Adrenal gland (tissue), 19 donors: ENCODE measurements around the gene NPVF. TPM values are rescaled to one million over a fixed set of nuclear protein-coding genes. Genes with fewer than 3 reads are reported as not detected.

ENCODE experiments used
- DNase-seq, 7 donors: peaks; one replicate each; pipeline ENCODE4 v3.0.0-alpha.2; 2019 to 2020
- H3K27ac ChIP-seq, 5 donors: fragments of 200-600 bp; sonication (generic) in 4 of 5; 1 replicate in 3 of 5; 2 replicates in 2 of 5; pipeline versions ENCODE4 v1.5.1 to v1.8.0; 2016 to 2020; ENCODE audit warnings: mild to moderate bottlenecking in 1 of 5
- H3K27me3 ChIP-seq: fragments of 200-600 bp; 2 replicates; pipeline ENCODE4 v1.8.0; 2021
- H3K36me3 ChIP-seq, 2 donors: fragments of 200-600 bp; replicated peaks in 1 of 2; 1 replicate in 1 of 2; 2 replicates in 1 of 2; pipeline versions ENCODE4 v1.5.1 to v1.8.0; 2018 to 2022
- H3K4me1 ChIP-seq, 2 donors: fragments of 200-600 bp; replicated peaks in 1 of 2; 1 replicate in 1 of 2; 2 replicates in 1 of 2; pipeline versions ENCODE4 v1.5.1 to v1.8.0; 2018 to 2021
- H3K4me3 ChIP-seq, 4 donors: fragments of 200-600 bp; sonication (generic) in 3 of 4; one replicate each; pipeline ENCODE4 v1.5.1; 2016 to 2018
- H3K9me3 ChIP-seq, 3 donors: fragments of 200-600 bp; sonication (generic) in 1 of 3; replicated peaks in 1 of 3; 1 replicate in 2 of 3; 2 replicates in 1 of 3; pipeline versions ENCODE4 v1.5.1 to v1.8.0; 2016 to 2021
- CTCF ChIP-seq, 6 experiments: fragments of 450-650 bp in 4 of 6; fragments of 200-600 bp in 2 of 6; sonication (generic) in 1 of 6; IDR thresholded peaks; 1 replicate in 5 of 6; 2 replicates in 1 of 6; pipeline versions ENCODE4 v1.5.1 to v1.8.0; 2016 to 2021; ENCODE audit warnings: antibody characterized with exemption in 6 of 6, mild to moderate bottlenecking in 2 of 6, moderate library complexity in 1 of 6
- POLR2A ChIP-seq, 2 donors: fragments of 450-650 bp; IDR thresholded peaks; one replicate each; pipeline ENCODE4 v1.6.1; 2017; ENCODE audit warnings: antibody characterized with exemption in 2 of 2, mild to moderate bottlenecking in 2 of 2, moderate library complexity in 1 of 2
- WGBS, 4 donors: extraction: QIAGEN DNeasy Blood & Tissue Kit in 2 of 4; methylation state at CpG; one replicate each; pipeline versions ENCODE4 v1.1.5 to v1.1.7; 2013 to 2017; 5-methylcytosine and 5-hydroxymethylcytosine counted together
- intact Hi-C, 2 donors: fragments of 100-400 bp; cut with DNase I; formaldehyde crosslinking; loops; one replicate each; pipeline versions ENCODE4 v1.14.1 to v1.15.0; 2022 to 2023
- long read RNA-seq, 10 donors: library from polyadenylated mRNA in 3 of 10; unstranded in 2 of 10; stranded (forward) in 1 of 10; transcript quantifications; one replicate each; pipeline ENCODE4 v2.0.0 and lab custom pipeline, GENCODE V29; 2021 to 2026
- polyA plus RNA-seq, 3 donors: library from polyadenylated mRNA; stranded (reverse); fragments of 200-250 nt in 2 of 3; fragments of 350-450 nt in 1 of 3; fragmentation: Illumina TruSeq in 1 of 3; extraction: RNeasy Lipid Tissue Mini Kit (QIAGEN cat#74804) in 1 of 3; gene quantifications; one replicate each; pipeline ENCODE4 v1.2.3, GENCODE V29; 2013 to 2014
- total RNA-seq, 9 donors: library from RNA; depleted of rRNA in 4 of 9; stranded (reverse); fragments of >200 nt in 4 of 9; fragments of 120-200 nt in 1 of 9; fragmentation: NEBNext Ultra II Directional in 1 of 9; extraction: Animal tissue kit (Norgen Biotek cat#: 25700) in 1 of 9; gene quantifications; one replicate each; pipeline versions ENCODE4 v1.1.0 to v1.2.4, GENCODE V29; 2013 to 2023
- donor health status: healthy with polysubstance abuse.
- donor health status: Bipolar disorder and iron deficiency.
- donor health status: DM: yes; HTN: yes; CAD: no.
- donor health status: DM: no; HTN: no; CAD: no.
- donor health status: DM: no; HTN: no; CAD: no.
- donor health status: DM: yes; HTN: yes; CAD: no.

Gene NPVF
- total RNA-seq (not detected), polyA plus RNA-seq (not detected)
- long read RNA-seq, donor 1: 0 reads
- long read RNA-seq, donor 2: 0 reads
- long read RNA-seq, donor 3: 0 reads
- long read RNA-seq, donor 4: 0 reads
- long read RNA-seq, donor 5: 0 reads
- long read RNA-seq, donor 6: 0 reads
- long read RNA-seq, donor 7: 0 reads
- long read RNA-seq, donor 8: 0 reads
- long read RNA-seq, donor 9: 0 reads
- long read RNA-seq, donor 10: 0 reads

GRCh38 chr7:25228386-25228785, at the start of gene NPVF:
NPVF (minus strand) TSS chr7:25228486; CDS start chr7:25228439, 47 bp downstream.
- Histone ChIP-seq H3K27me3 (no peaks in the 10 kb centered on the region), H3K9me3 (no peaks in the 10 kb centered on the region), H3K27ac (no peak within 1 kb of the TSS), H3K4me3 (no peak within 1 kb of the TSS), H3K36me3 (no peaks in the 10 kb centered on the region), H3K4me1 (no peaks in the 10 kb centered on the region)
- 68 to 80% (median 73%) methylated on average over 1 of the region's 1 CpG for WGBS, 4 donors
- DNase-seq: no peak
- TF ChIP-seq CTCF (IDR thresholded peaks at IDR 0.05) (no peak), POLR2A (IDR thresholded peaks at IDR 0.05) (no peak)
- intact Hi-C loops: no loop called here

GRCh38 chr7:25272265-25272664, 44.0 kb upstream of the NPVF start:
- no peaks in the 10 kb centered on the region for H3K27me3 ChIP-seq
- DNase-seq: no peak
- TF ChIP-seq CTCF (IDR thresholded peaks at IDR 0.05) (no peak), POLR2A (IDR thresholded peaks at IDR 0.05) (no peak)
- intact Hi-C loops: no loop called here
- H3K4me3 ChIP-seq: no peak overlapping the region
- no peaks in the 10 kb centered on the region for H3K36me3 ChIP-seq
- H3K9me3 ChIP-seq: no peaks in the 10 kb centered on the region
- H3K4me1 ChIP-seq: no peaks in the 10 kb centered on the region
- H3K27ac ChIP-seq: no peak overlapping the region
- WGBS, 4 donors: 76 to 87% (median 83%) methylated on average over 3 of the region's 3 CpGs

- Histone ChIP-seq H3K4me1 (peaks cover 0 to 7% of the 10 kb centered on the region in 2 donors), H3K9me3 (no peaks in the 10 kb centered on the region), H3K4me3 (no peak overlapping the region), H3K27me3 (no peaks in the 10 kb centered on the region), H3K36me3 (no peaks in the 10 kb centered on the region), H3K27ac (no peak overlapping the region)
- intact Hi-C loops: no loop called here
- DNase-seq: no peak
- WGBS, 4 donors: 74 to 93% (median 88%) methylated on average over 4 to 5 of the region's 5 CpGs
- TF ChIP-seq POLR2A (IDR thresholded peaks at IDR 0.05) (no peak), CTCF (IDR thresholded peaks at IDR 0.05) (no peak)
These were observed 35.1 kb upstream of the NPVF start for GRCh38 chr7:25263337-25263736.

- no peak overlapping the region for H3K4me3 ChIP-seq
- no peaks in the 10 kb centered on the region for H3K9me3 ChIP-seq
- DNase-seq: no peak
- TF ChIP-seq CTCF (IDR thresholded peaks at IDR 0.05) (no peak), POLR2A (IDR thresholded peaks at IDR 0.05) (no peak)
- no peak overlapping the region for H3K27ac ChIP-seq
- no peaks in the 10 kb centered on the region for H3K27me3 ChIP-seq
- H3K4me1 ChIP-seq: peaks cover 0 to 7% of the 10 kb centered on the region in 2 donors
- intact Hi-C loops: no loop called here
- no peaks in the 10 kb centered on the region for H3K36me3 ChIP-seq
- 55 to 84% (median 72%) methylated on average over 4 of the region's 4 CpGs for WGBS, 4 donors
These were observed 34.3 kb upstream of the NPVF start for GRCh38 chr7:25262586-25262985.
